DND-41 (cell line): ENCODE measurements around the gene GNAT1.

ENCODE experiments used
- ATAC-seq: fragments of 200-7000 bp; cut with Tn5 transposase; 3 replicates; pipeline ENCODE4 v1.9.1; 2021; ENCODE audit warnings: low read depth; ENCODE audit not compliant: insufficient read depth
- DNase-seq: peaks from one replicate; pipeline ENCODE4 v3.0.0-alpha.2; 2020
- H2AFZ ChIP-seq: 2 replicates; pipeline ENCODE4 v1.6.0; 2012; ENCODE audit warnings: low read depth, low read length
- H3K27ac ChIP-seq: 2 replicates; pipeline ENCODE4 v1.5.1; 2012; ENCODE audit warnings: low read length, inconsistent platforms
- H3K27me3 ChIP-seq: fragments of 200-600 bp; sonication (generic); 2 replicates; pipeline ENCODE4 v1.6.0; 2012; ENCODE audit warnings: low read length, mild to moderate bottlenecking, inconsistent platforms; ENCODE audit not compliant: insufficient read depth, poor library complexity
- H3K36me3 ChIP-seq: 2 replicates; pipeline ENCODE4 v1.5.1; 2012; ENCODE audit warnings: low read length, inconsistent platforms; ENCODE audit not compliant: insufficient read depth
- H3K4me1 ChIP-seq: 2 replicates; pipeline ENCODE4 v1.5.1; 2012; ENCODE audit warnings: mild to moderate bottlenecking, low read length; ENCODE audit not compliant: insufficient read depth
- H3K4me2 ChIP-seq: 2 replicates; pipeline ENCODE4 v1.6.0; 2012; ENCODE audit warnings: mild to moderate bottlenecking, moderate library complexity, low read length, inconsistent platforms; ENCODE audit not compliant: insufficient read depth
- H3K4me3 ChIP-seq, 2 experiments: fragments of 200-600 bp in 1 of 2; shearing (Covaris generic) in 1 of 2; 2 replicates each; pipeline ENCODE4 v1.5.1; 2012 to 2016; ENCODE audit warnings: inconsistent platforms in 2 of 2, low read length in 2 of 2, mild to moderate bottlenecking in 2 of 2, low read depth in 1 of 2, moderate library complexity in 1 of 2
- H3K79me2 ChIP-seq: 2 replicates; pipeline ENCODE4 v1.6.0; 2012; ENCODE audit warnings: low read length, inconsistent platforms; ENCODE audit not compliant: insufficient read depth
- H3K9ac ChIP-seq: 2 replicates; pipeline ENCODE4 v1.6.0; 2012; ENCODE audit warnings: low read depth, mild to moderate bottlenecking, inconsistent platforms, low read length, moderate library complexity
- H3K9me3 ChIP-seq: 2 replicates; pipeline ENCODE4 v1.5.1; 2012; ENCODE audit warnings: low read length, moderate library complexity, mild to moderate bottlenecking, inconsistent platforms; ENCODE audit not compliant: insufficient read depth, severe bottlenecking
- H4K20me1 ChIP-seq: 2 replicates; pipeline ENCODE4 v1.6.0; 2012; ENCODE audit warnings: low read length; ENCODE audit not compliant: insufficient read depth
- CTCF ChIP-seq: IDR thresholded peaks from 2 replicates; pipeline ENCODE4 v1.5.1; 2012; ENCODE audit warnings: borderline replicate concordance, low read length, moderate library complexity, mild to moderate bottlenecking; ENCODE audit not compliant: poor library complexity, severe bottlenecking; ENCODE audit errors: extremely low read depth
- EZH2 ChIP-seq: IDR thresholded peaks from 3 replicates; pipeline ENCODE4 v1.6.1; 2012; ENCODE audit warnings: borderline replicate concordance, low read depth, mild to moderate bottlenecking, moderate library complexity, low read length, inconsistent platforms; ENCODE audit not compliant: severe bottlenecking

GNAT1 gene

GRCh38 chr3:50166620-50167019 is 24.8 kb upstream of the GNAT1 start:
- Histone ChIP-seq H3K4me1 (no peaks in the 10 kb centered on the region), H3K79me2 (no peaks in the 10 kb centered on the region), H3K9me3 (no peaks in the 10 kb centered on the region), H3K9ac (no peak overlapping the region), H3K36me3 (no peaks in the 10 kb centered on the region), H3K4me2 (no peak overlapping the region), H4K20me1 (no peaks in the 10 kb centered on the region), H3K27me3 (no peaks in the 10 kb centered on the region), H2AFZ (no peak overlapping the region), H3K4me3 (no peak overlapping the region), H3K27ac (no peak overlapping the region)
- ATAC-seq (no peak), DNase-seq (no peak)
- TF ChIP-seq EZH2 (no peak), CTCF (no peak)

DNA sequence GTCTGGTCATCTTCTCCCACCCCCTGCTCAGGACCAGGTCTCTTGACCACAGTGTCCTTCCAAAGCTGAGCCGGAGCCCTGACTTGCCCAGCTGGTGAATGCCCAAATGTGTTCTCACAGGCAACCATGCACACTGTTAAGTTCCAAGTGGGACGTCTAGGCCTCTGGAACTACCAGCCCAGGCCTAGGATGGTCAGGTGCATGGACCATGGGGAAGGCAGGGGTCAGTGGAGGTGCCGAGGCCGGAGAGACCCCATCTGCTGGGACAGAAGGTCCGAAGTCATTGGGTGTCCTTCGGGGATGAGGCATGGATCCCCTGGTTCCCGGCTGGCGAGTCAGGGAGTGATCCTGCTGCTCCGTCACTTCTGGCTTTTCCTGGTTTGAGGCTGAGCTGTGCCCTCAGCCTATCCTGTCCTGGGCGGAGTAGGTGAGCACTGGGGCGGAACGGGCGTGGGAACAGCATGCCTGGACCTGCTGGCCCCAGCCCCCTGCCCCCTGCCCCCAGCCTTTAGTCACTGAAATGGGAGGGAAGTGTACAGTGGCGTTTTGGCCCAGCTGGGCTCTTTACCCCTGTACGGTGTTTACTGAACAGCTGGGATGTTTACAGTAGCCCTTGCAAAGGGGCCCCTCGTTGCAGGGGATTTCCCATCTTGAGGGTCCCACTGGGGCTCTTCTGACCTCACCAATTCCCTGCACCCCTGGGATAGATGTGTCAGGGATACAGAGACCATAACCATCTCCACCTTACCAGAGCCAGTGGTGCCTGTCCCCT is 24.2 kb upstream of the GNAT1 start:
- H3K4me2 ChIP-seq = no peak overlapping the region
- H3K4me3 ChIP-seq = no peak overlapping the region
- no peak overlapping the region for H2AFZ ChIP-seq
- no peaks in the 10 kb centered on the region for H3K9me3 ChIP-seq
- no peak for DNase-seq
- H4K20me1 ChIP-seq = no peaks in the 10 kb centered on the region
- H3K9ac ChIP-seq = no peak overlapping the region
- H3K4me1 ChIP-seq = no peaks in the 10 kb centered on the region
- TF ChIP-seq CTCF = no peak
- TF ChIP-seq EZH2 = no peak
- no peaks in the 10 kb centered on the region for H3K27me3 ChIP-seq
- H3K79me2 ChIP-seq = no peaks in the 10 kb centered on the region
- no peak overlapping the region for H3K27ac ChIP-seq
- no peaks in the 10 kb centered on the region for H3K36me3 ChIP-seq
- no peak for ATAC-seq

GRCh38 chr3:50167841-50168209 is 23.6 kb upstream of the GNAT1 start:
- TF ChIP-seq CTCF (no peak), EZH2 (no peak)
- no peak for ATAC-seq
- Histone ChIP-seq H3K79me2 (no peaks in the 10 kb centered on the region), H3K36me3 (no peaks in the 10 kb centered on the region), H3K9me3 (no peaks in the 10 kb centered on the region), H3K4me1 (no peaks in the 10 kb centered on the region), H3K27me3 (no peaks in the 10 kb centered on the region), H4K20me1 (no peaks in the 10 kb centered on the region), H3K27ac (no peak overlapping the region), H2AFZ (no peak overlapping the region), H3K9ac (no peak overlapping the region), H3K4me3 (no peak overlapping the region), H3K4me2 (no peak overlapping the region)
- no peak for DNase-seq

GRCh38 chr3:50168388-50168787 is 23.0 kb upstream of the GNAT1 start:
- Histone ChIP-seq H2AFZ (no peak overlapping the region), H4K20me1 (no peaks in the 10 kb centered on the region), H3K9ac (no peak overlapping the region), H3K9me3 (no peaks in the 10 kb centered on the region), H3K4me1 (no peaks in the 10 kb centered on the region), H3K27ac (no peak overlapping the region), H3K27me3 (no peaks in the 10 kb centered on the region), H3K79me2 (no peaks in the 10 kb centered on the region), H3K4me2 (no peak overlapping the region), H3K4me3 (no peak overlapping the region), H3K36me3 (no peaks in the 10 kb centered on the region)
- DNase-seq (no peak), ATAC-seq (no peak)
- no peak for TF ChIP-seq EZH2
- TF ChIP-seq CTCF = no peak
